OCI-LY1 (cell line): ENCODE results near the gene LRCH1.

Experiments used
- H2AFZ ChIP-seq: fragments of 200-600 bp; sonication (generic), shearing (Covaris generic); 2 replicates; pipeline ENCODE4 v1.6.0; 2014; ENCODE audit warnings: antibody characterized with exemption, mild to moderate bottlenecking, low read length
- H3F3A ChIP-seq: fragments of 200-600 bp; sonication (generic), shearing (Covaris generic); 2 replicates; pipeline ENCODE4 v1.6.0; 2014; ENCODE audit warnings: mild to moderate bottlenecking, antibody characterized with exemption, low read length, moderate library complexity; ENCODE audit not compliant: insufficient read depth
- H3K27ac ChIP-seq: fragments of 200-600 bp; sonication (generic); 2 replicates; pipeline ENCODE4 v1.5.1; 2014; ENCODE audit warnings: low read length, mixed run types, mild to moderate bottlenecking, low read depth; ENCODE audit not compliant: poor library complexity, severe bottlenecking
- H3K27me3 ChIP-seq: fragments of 200-600 bp; sonication (generic); 2 replicates; pipeline ENCODE4 v1.6.0; 2014; ENCODE audit warnings: antibody characterized with exemption, mild to moderate bottlenecking, low read length, moderate library complexity; ENCODE audit not compliant: insufficient read depth
- H3K36me3 ChIP-seq: fragments of 200-600 bp; sonication (generic); 2 replicates; pipeline ENCODE4 v1.6.1; 2014; ENCODE audit warnings: mild to moderate bottlenecking, antibody characterized with exemption, low read length, moderate library complexity, mixed read lengths; ENCODE audit not compliant: insufficient read depth
- H3K4me1 ChIP-seq: fragments of 200-600 bp; sonication (generic); 2 replicates; pipeline ENCODE4 v1.5.1; 2014; ENCODE audit warnings: mild to moderate bottlenecking, low read length, moderate library complexity; ENCODE audit not compliant: insufficient read depth, severe bottlenecking
- H3K4me2 ChIP-seq: fragments of 200-600 bp; sonication (generic), shearing (Covaris generic); 2 replicates; pipeline ENCODE4 v1.6.1; 2014; ENCODE audit warnings: low read length
- H3K4me3 ChIP-seq: fragments of 200-600 bp; sonication (generic); 2 replicates; pipeline ENCODE4 v1.5.1; 2014; ENCODE audit warnings: low read length, low read depth, mild to moderate bottlenecking, mixed read lengths; ENCODE audit not compliant: poor library complexity, severe bottlenecking
- H3K79me2 ChIP-seq: fragments of 200-600 bp; shearing (Covaris generic); 2 replicates; pipeline ENCODE4 v1.6.1; 2016; ENCODE audit warnings: mixed run types, low read length, mixed read lengths; ENCODE audit not compliant: insufficient read depth
- H3K9ac ChIP-seq: fragments of 200-600 bp; sonication (generic), shearing (Covaris generic); 2 replicates; pipeline ENCODE4 v1.6.1; 2014; ENCODE audit warnings: mild to moderate bottlenecking, low read length, mixed read lengths
- H3K9me2 ChIP-seq: fragments of 200-600 bp; sonication (generic), shearing (Covaris generic); 2 replicates; pipeline ENCODE4 v1.6.1; 2014; ENCODE audit warnings: low read depth, mild to moderate bottlenecking, low read length, mixed read lengths
- H3K9me3 ChIP-seq: fragments of 200-600 bp; shearing (Covaris generic); 2 replicates; pipeline ENCODE4 v1.6.1; 2014; ENCODE audit warnings: low read length, mixed read lengths
- H4K20me1 ChIP-seq: fragments of 200-600 bp; sonication (generic), shearing (Covaris generic); 2 replicates; pipeline ENCODE4 v1.6.0; 2016; ENCODE audit warnings: mild to moderate bottlenecking, low read length; ENCODE audit not compliant: insufficient read depth
- CTCF ChIP-seq: fragments of 200-600 bp; sonication (generic), shearing (Covaris generic); IDR thresholded peaks from 2 replicates; pipeline ENCODE4 v1.5.1; 2017; ENCODE audit warnings: mild to moderate bottlenecking, antibody characterized with exemption, low read length, moderate library complexity, mixed read lengths
- EZH2 ChIP-seq: fragments of 200-600 bp; sonication (generic), shearing (Covaris generic); IDR thresholded peaks from 2 replicates; pipeline ENCODE4 v1.8.0; 2017; ENCODE audit warnings: borderline replicate concordance, mixed run types, mild to moderate bottlenecking, antibody characterized with exemption, low read length, moderate library complexity, mixed read lengths

LRCH1 gene

GRCh38 chr13:46649816-46650215, 96.8 kb downstream of the LRCH1 start:
- no peak for TF ChIP-seq EZH2
- TF ChIP-seq CTCF, result no peak
- Histone ChIP-seq H4K20me1 (no peaks in the 10 kb centered on the region), H3F3A (no peaks in the 10 kb centered on the region)

GRCh38 chr13:46654951-46655350, 102.0 kb downstream of the LRCH1 start:
- H4K20me1 ChIP-seq, result no peaks in the 10 kb centered on the region
- no peaks in the 10 kb centered on the region for H3K79me2 ChIP-seq
- H3K9me2 ChIP-seq, result no peaks in the 10 kb centered on the region
- H3K4me2 ChIP-seq, result no peak overlapping the region
- no peak overlapping the region for H3K27ac ChIP-seq
- H3K4me3 ChIP-seq, result no peak overlapping the region
- no peaks in the 10 kb centered on the region for H3K9me3 ChIP-seq
- no peak for TF ChIP-seq CTCF
- no peak for TF ChIP-seq EZH2
- H3K4me1 ChIP-seq, result peaks cover 4% of the 10 kb centered on the region
- no peak overlapping the region for H3K9ac ChIP-seq
- no peaks in the 10 kb centered on the region for H3K36me3 ChIP-seq
- no peaks in the 10 kb centered on the region for H3K27me3 ChIP-seq
- H2AFZ ChIP-seq, result no peak overlapping the region
- H3F3A ChIP-seq, result no peaks in the 10 kb centered on the region

More at GRCh38 chr13:46649816-46650215, 96.8 kb downstream of the LRCH1 start:
- Histone ChIP-seq H3K27ac (no peak overlapping the region), H3K9me3 (no peaks in the 10 kb centered on the region), H3K9me2 (no peaks in the 10 kb centered on the region), H2AFZ (no peak overlapping the region), H3K4me3 (no peak overlapping the region), H3K4me1 (peaks cover 17% of the 10 kb centered on the region), H3K79me2 (no peaks in the 10 kb centered on the region), H3K4me2 (no peak overlapping the region), H3K36me3 (no peaks in the 10 kb centered on the region), H3K9ac (no peak overlapping the region), H3K27me3 (no peaks in the 10 kb centered on the region)

- Histone ChIP-seq H3K9ac (no peak overlapping the region), H3K4me3 (no peak overlapping the region)
Observed at GRCh38 chr13:46655377-46656180, 102.6 kb downstream of the LRCH1 start.

More at GRCh38 chr13:46655377-46656180, 102.6 kb downstream of the LRCH1 start:
- Histone ChIP-seq H3K79me2 (no peaks in the 10 kb centered on the region), H3K4me2 (no peak overlapping the region), H3K27me3 (no peaks in the 10 kb centered on the region), H3K9me2 (no peaks in the 10 kb centered on the region), H3K36me3 (no peaks in the 10 kb centered on the region), H3F3A (no peaks in the 10 kb centered on the region), H4K20me1 (no peaks in the 10 kb centered on the region), H3K9me3 (no peaks in the 10 kb centered on the region), H2AFZ (no peak overlapping the region), H3K27ac (no peak overlapping the region), H3K4me1 (peaks cover 4% of the 10 kb centered on the region)
- TF ChIP-seq EZH2 (no peak), CTCF (no peak)
